ENCODE measurements around the gene RAVER2. TPM values are rescaled to one million over a fixed set of nuclear protein-coding genes. Genes with fewer than 3 reads are reported as not detected.

Gene RAVER2
- total and polyA plus RNA-seq, 2 of the 13 experiments (the other 11 are each of a cell fraction or from before 2014, with no cell fraction given) = 11.4 to 15.4 TPM

GRCh38 chr1:64743954-64744491, 852 bp upstream of the RAVER2 start:
- Histone ChIP-seq H3K27ac (ENCODE audit: extremely low read length, insufficient read depth, low read length) (no peak overlapping the region), H3K9me3 (ENCODE audit: low read length) (no peaks in the 10 kb centered on the region), H4K20me1 (ENCODE audit: insufficient read depth, low read length) (no peaks in the 10 kb centered on the region), H3K36me3 (replicated peaks in 1 of 2; ENCODE audit: control insufficient read depth in 1 of 2, insufficient read depth in 2 of 2, low read length in 2 of 2) (no peaks in the 10 kb centered on the region), H3K79me2 (ENCODE audit: insufficient read depth, low read length) (peaks cover 17% of the 10 kb centered on the region), H3K27me3 (ENCODE audit: control insufficient read depth in 1 of 2, insufficient read depth in 2 of 2, low read length in 2 of 2) (no peaks in the 10 kb centered on the region), H3K4me2 (ENCODE audit: low read depth, low read length) (peak overlapping the region; percentile 71), H2AFZ (ENCODE audit: low read length) (peak overlapping the region; percentile 86), H3K4me3 (replicated peaks in 1 of 3; ENCODE audit: insufficient read depth in 1 of 3, low read depth in 2 of 3, low read length in 3 of 3) (peak overlapping the region; percentile 73 to 92 (median 88)), H3K4me1 (ENCODE audit: insufficient read depth, low read length) (peaks cover 25% of the 10 kb centered on the region), H3K9ac (ENCODE audit: insufficient read depth, low read depth, low read length) (peak overlapping the region; percentile 82; the same call in 1 of the 2 replicates)
- in situ Hi-C loops (cut with HindIII; ENCODE audit: extremely low pct_ligation_motif_present, low pct_unique_long_range_greater_than_20kb) = loop anchor here (10.0 kb wide), 1 partner anchor 71 kb away; no protein-coding TSS in a partner anchor
- FAIRE-seq (peak; percentile 37), DNase-seq (ENCODE audit: low spot score) (no peak), ATAC-seq (peak; percentile 3; the same call in 2 of the 3 replicates)
- BruUV-seq (replicated peaks) = no TSS peak
- POLR2A ChIA-PET = interaction anchor here (0.6 kb wide), 1 partner anchor 566 kb away, joined by 5 read pairs; no protein-coding TSS in a partner anchor
- WGBS (ENCODE audit: low lambda C conversion rate) = under 1% methylated on average over 4 of the region's 4 CpGs
- no peak for TF ChIP-seq ZBTB39 (CRISPR knock-in tag; IDR thresholded peaks at IDR 0.05)
- TF ChIP-seq ZMYM3 (CRISPR knock-in tag; IDR thresholded peaks at IDR 0.05) = no peak
- no peak for TF ChIP-seq ZNF30 (CRISPR knock-in tag; IDR thresholded peaks at IDR 0.05)
- TF ChIP-seq HBP1 (CRISPR knock-in tag; IDR thresholded peaks at IDR 0.05; ENCODE audit: low read depth) = no peak
- no peak for TF ChIP-seq ZNF367 (CRISPR knock-in tag; IDR thresholded peaks at IDR 0.05; ENCODE audit: borderline replicate concordance)
- TF ChIP-seq JDP2 (CRISPR knock-in tag; IDR thresholded peaks at IDR 0.05; ENCODE audit: borderline replicate concordance) = no peak
- no peak for TF ChIP-seq SIN3B (IDR thresholded peaks at IDR 0.05; ENCODE audit: low read length)
- TF ChIP-seq TAF15 (IDR thresholded peaks at IDR 0.05; ENCODE audit: low read depth, low read length, poor library complexity, severe bottlenecking) = no peak
- CTCF ChIA-PET (ENCODE audit: low intra/inter-chr PET ratio, low total read pairs) = no interaction called here
- intact Hi-C loops (cut with micrococcal nuclease; ENCODE audit: unreplicated experiment) = loop anchor here (1.0 kb wide), 1 partner anchor 58 kb away; no protein-coding TSS in a partner anchor
